Neuronal stem cell (in vitro differentiated cells): Measurements from ENCODE around the gene LCN2.
"Not testable (repeated sequence)": the region's sequence is repeated elsewhere in the genome, so short reads cannot be mapped to it uniquely, and the experiment has no call there.

Experiments used
- DNase-seq: peaks from one replicate; pipeline ENCODE4 v3.0.0-alpha.2; 2013; ENCODE audit warnings: low spot score
- H2AFZ ChIP-seq: one replicate; pipeline ENCODE4 v1.6.1; 2013; ENCODE audit warnings: mild to moderate bottlenecking, low read length, inconsistent platforms
- H2AK5ac ChIP-seq: 2 replicates; pipeline ENCODE4 v1.6.1; 2013; ENCODE audit warnings: low read depth, mild to moderate bottlenecking, inconsistent platforms, low read length, moderate library complexity, mixed read lengths
- H2BK120ac ChIP-seq: 2 replicates; pipeline ENCODE4 v1.6.1; 2013; ENCODE audit warnings: low read depth, mild to moderate bottlenecking, inconsistent platforms, low read length, moderate library complexity, mixed read lengths
- H2BK12ac ChIP-seq: one replicate; pipeline ENCODE4 v1.6.1; 2013; ENCODE audit warnings: low read length, inconsistent platforms
- H2BK15ac ChIP-seq: 2 replicates; pipeline ENCODE4 v1.6.1; 2013; ENCODE audit warnings: mild to moderate bottlenecking, low read length, inconsistent platforms, mixed read lengths
- H2BK5ac ChIP-seq: one replicate; pipeline ENCODE4 v1.6.1; 2013; ENCODE audit warnings: inconsistent platforms, mild to moderate bottlenecking, low read length, moderate library complexity
- H3K14ac ChIP-seq: one replicate; pipeline ENCODE4 v1.6.1; 2013; ENCODE audit warnings: low read length, inconsistent platforms
- H3K18ac ChIP-seq: 2 replicates; pipeline ENCODE4 v1.6.1; 2013; ENCODE audit warnings: low read length, inconsistent platforms
- H3K23ac ChIP-seq: 2 replicates; pipeline ENCODE4 v1.6.1; 2013; ENCODE audit warnings: low read depth, mild to moderate bottlenecking, mixed read lengths, low read length, inconsistent platforms; ENCODE audit not compliant: poor library complexity
- H3K27ac ChIP-seq: replicated peaks from 3 replicates; pipeline ENCODE4 v1.5.1; 2013; ENCODE audit warnings: low read length, inconsistent platforms
- H3K27me3 ChIP-seq, 3 experiments: 2 replicates each; pipeline ENCODE4 v1.6.1; 2013; ENCODE audit warnings: low read length in 3 of 3, mild to moderate bottlenecking in 2 of 3, inconsistent platforms in 1 of 3, low read depth in 1 of 3, mixed read lengths in 1 of 3, moderate library complexity in 1 of 3; ENCODE audit not compliant: control insufficient read depth in 3 of 3, insufficient read depth in 3 of 3
- H3K36me3 ChIP-seq, 2 donors: replicated peaks in 1 of 2; 2 replicates each; pipeline ENCODE4 v1.6.1; 2013; ENCODE audit warnings: low read length in 2 of 2; ENCODE audit not compliant: control insufficient read depth in 2 of 2, insufficient read depth in 2 of 2
- H3K4ac ChIP-seq: 2 replicates; pipeline ENCODE4 v1.6.1; 2013; ENCODE audit warnings: inconsistent platforms, mild to moderate bottlenecking, low read length, moderate library complexity
- H3K4me1 ChIP-seq, 2 donors: 1 replicate in 1 of 2; 2 replicates in 1 of 2; pipeline ENCODE4 v1.6.1; 2013; ENCODE audit warnings: low read length in 2 of 2, low read depth in 1 of 2; ENCODE audit not compliant: control insufficient read depth in 2 of 2, insufficient read depth in 1 of 2
- H3K4me2 ChIP-seq: one replicate; pipeline ENCODE4 v1.6.1; 2013; ENCODE audit warnings: mild to moderate bottlenecking, low read length, inconsistent platforms; ENCODE audit not compliant: insufficient read depth, poor library complexity, severe bottlenecking
- H3K4me3 ChIP-seq, 2 donors: 2 replicates each; pipeline ENCODE4 v1.5.1; 2013; ENCODE audit warnings: low read length in 2 of 2, mild to moderate bottlenecking in 2 of 2, inconsistent platforms in 1 of 2, moderate library complexity in 1 of 2
- H3K79me1 ChIP-seq: one replicate; pipeline ENCODE4 v1.6.1; 2013; ENCODE audit warnings: low read depth, mild to moderate bottlenecking, inconsistent platforms, low read length, moderate library complexity
- H3K9ac ChIP-seq: one replicate; pipeline ENCODE4 v1.6.1; 2013; ENCODE audit warnings: mild to moderate bottlenecking, low read depth, low read length, inconsistent platforms; ENCODE audit not compliant: poor library complexity
- H3K9me3 ChIP-seq, 2 donors: replicated peaks in 1 of 2; 2 replicates each; pipeline versions ENCODE3 to v1.6.1; 2013; ENCODE audit warnings: low read length in 2 of 2, mild to moderate bottlenecking in 2 of 2, inconsistent platforms in 1 of 2, low read depth in 1 of 2, mixed read lengths in 1 of 2, moderate library complexity in 1 of 2; ENCODE audit not compliant: control insufficient read depth in 2 of 2, insufficient read depth in 1 of 2
- H4K8ac ChIP-seq: one replicate; pipeline ENCODE4 v1.6.1; 2013; ENCODE audit warnings: low read depth, mild to moderate bottlenecking, inconsistent platforms, low read length, moderate library complexity
- H4K91ac ChIP-seq: one replicate; pipeline ENCODE4 v1.6.1; 2013; ENCODE audit warnings: low read length, low read depth, mild to moderate bottlenecking, inconsistent platforms; ENCODE audit not compliant: poor library complexity
- WGBS, 2 donors: extraction: QIAGEN DNeasy Blood & Tissue Kit; methylation state at CpG; one replicate each; pipeline ENCODE4 v1.1.7; 2013; ENCODE audit warnings: missing lambda C conversion rate in 2 of 2, mixed read lengths in 1 of 2; ENCODE audit not compliant: insufficient read length in 2 of 2, insufficient replicate concordance in 1 of 2; ENCODE audit errors: extremely low coverage in 2 of 2; 5-methylcytosine and 5-hydroxymethylcytosine counted together

The LCN2 gene

GRCh38 chr9:128107468-128108268, 41.6 kb upstream of the LCN2 start:
- Histone ChIP-seq H2BK15ac (no peak overlapping the region), H3K36me3 (peaks cover 48 to 67% of the 10 kb centered on the region in 2 donors), H3K9ac (no peak overlapping the region), H3K4me1 (no peaks in the 10 kb centered on the region), H3K4me2 (no peak overlapping the region), H3K79me1 (no peaks in the 10 kb centered on the region), H3K4ac (no peak overlapping the region), H4K91ac (no peak overlapping the region), H3K9me3 (peaks cover 0 to 1% of the 10 kb centered on the region in 2 donors), H4K8ac (no peak overlapping the region), H3K23ac (peak overlapping the region; percentile 20), H3K27ac (no peak overlapping the region), H3K18ac (peak overlapping the region; percentile 8), H3K27me3 (no peaks in the 10 kb centered on the region), H3K4me3 (peak overlapping the region in 1 of 2 donors; percentile 21), H2BK12ac (no peak overlapping the region), H2AK5ac (peak overlapping the region; percentile 5), H2BK5ac (no peak overlapping the region), H3K14ac (no peak overlapping the region), H2AFZ (no peak overlapping the region), H2BK120ac (no peak overlapping the region)
- DNase-seq = no peak
- no CpG with 5 or more reads among the region's 18 CpGs for WGBS, 2 donors

GRCh38 chr9:128108269-128109049, 40.8 kb upstream of the LCN2 start:
- Histone ChIP-seq H2BK12ac (no peak overlapping the region), H3K18ac (peak overlapping the region; percentile 8), H3K27ac (no peak overlapping the region), H3K9me3 (peaks cover 0 to 1% of the 10 kb centered on the region in 2 donors), H3K14ac (no peak overlapping the region), H2BK15ac (no peak overlapping the region), H3K36me3 (peaks cover 46 to 59% of the 10 kb centered on the region in 2 donors), H3K27me3 (no peaks in the 10 kb centered on the region), H3K4me3 (no peak overlapping the region), H2AFZ (no peak overlapping the region), H3K4ac (no peak overlapping the region), H2BK5ac (no peak overlapping the region), H4K8ac (no peak overlapping the region), H2AK5ac (no peak overlapping the region), H3K79me1 (no peaks in the 10 kb centered on the region), H3K4me1 (no peaks in the 10 kb centered on the region), H3K23ac (peak overlapping the region; percentile 3), H3K4me2 (no peak overlapping the region), H2BK120ac (no peak overlapping the region), H4K91ac (no peak overlapping the region), H3K9ac (no peak overlapping the region)
- WGBS, 2 donors = no CpG with 5 or more reads among the region's 15 CpGs
- DNase-seq = no peak

DNA sequence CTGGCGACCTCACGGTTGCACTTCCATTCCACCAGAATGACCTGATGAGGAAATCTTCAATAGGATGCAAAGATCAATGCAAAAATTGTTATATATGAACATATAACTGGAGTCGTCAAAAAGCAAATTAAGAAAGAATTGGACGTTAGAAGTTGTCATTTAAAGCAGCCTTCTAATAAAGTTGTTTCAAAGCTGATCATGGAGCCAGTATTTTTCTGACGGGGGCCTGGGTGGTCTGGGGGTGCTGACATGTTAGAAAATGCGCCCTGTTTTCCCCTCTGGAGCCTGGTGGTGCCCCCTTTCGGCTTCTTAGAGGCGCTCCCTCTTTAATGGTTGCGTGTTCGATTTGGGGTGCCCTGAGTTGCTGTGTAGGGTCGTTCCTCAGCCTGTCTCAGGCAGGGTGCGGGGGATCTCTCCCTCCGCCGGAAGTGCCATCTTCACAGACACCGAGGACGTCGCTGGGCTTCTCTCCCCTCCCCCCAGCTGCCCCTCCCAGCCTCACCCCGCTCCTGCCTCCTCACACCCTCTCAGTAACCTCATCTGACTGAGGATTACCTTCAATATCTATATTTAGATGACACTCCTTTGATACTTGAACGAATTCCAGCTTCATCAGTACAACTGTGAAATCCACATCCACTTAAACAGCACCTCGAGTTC, 40.1 kb upstream of the LCN2 start:
- DNase-seq = no peak
- no peak overlapping the region for H3K4ac ChIP-seq
- H3K27me3 ChIP-seq = no peaks in the 10 kb centered on the region
- H2AK5ac ChIP-seq = no peak overlapping the region
- no peak overlapping the region for H3K18ac ChIP-seq
- H3K23ac ChIP-seq = no peak overlapping the region
- no peak overlapping the region for H2BK15ac ChIP-seq
- no peak overlapping the region for H3K4me3 ChIP-seq
- peaks cover 41 to 51% of the 10 kb centered on the region in 2 donors for H3K36me3 ChIP-seq
- H3K4me1 ChIP-seq = no peaks in the 10 kb centered on the region
- no peak overlapping the region for H2BK120ac ChIP-seq
- H4K8ac ChIP-seq = no peak overlapping the region
- H2BK12ac ChIP-seq = no peak overlapping the region
- H3K9me3 ChIP-seq = peaks cover 0 to 1% of the 10 kb centered on the region in 2 donors
- H3K79me1 ChIP-seq = no peaks in the 10 kb centered on the region
- no peak overlapping the region for H3K27ac ChIP-seq
- no peak overlapping the region for H2AFZ ChIP-seq
- no peak overlapping the region for H2BK5ac ChIP-seq
- H3K4me2 ChIP-seq = no peak overlapping the region
- no peak overlapping the region for H3K14ac ChIP-seq
- no CpG with 5 or more reads among the region's 20 CpGs for WGBS, 2 donors
- no peak overlapping the region for H4K91ac ChIP-seq
- H3K9ac ChIP-seq = no peak overlapping the region

- H2AFZ ChIP-seq, H2BK5ac ChIP-seq, H3K4me3 ChIP-seq, H3K4me2 ChIP-seq, H3K4ac ChIP-seq, H2BK12ac ChIP-seq, H3K18ac ChIP-seq, H3K9ac ChIP-seq, DNase-seq, H3K23ac ChIP-seq, H3K79me1 ChIP-seq, H2BK15ac ChIP-seq, H3K9me3 ChIP-seq, H2BK120ac ChIP-seq, H3K27me3 ChIP-seq, H3K14ac ChIP-seq, H2AK5ac ChIP-seq, H4K8ac ChIP-seq, H4K91ac ChIP-seq, H3K27ac ChIP-seq, H3K4me1 ChIP-seq: not testable (repeated sequence)
- H3K36me3 ChIP-seq = peaks cover 25 to 34% of the 10 kb centered on the region in 2 donors
- whole genome bisulfite sequencing, 2 donors = no CpG with 5 or more reads among the region's 12 CpGs
Measured at GRCh38 chr9:128111726-128112125, 37.5 kb upstream of the LCN2 start.
